ENCODE results near the gene SPEN. TPM values are rescaled to one million over a fixed set of nuclear protein-coding genes. Genes with fewer than 3 reads are reported as not detected.

SPEN gene
- total and polyA plus RNA-seq, 9 of the 15 experiments (the other 6 are each of a cell fraction or from before 2014, with no cell fraction given) = 5.7 to 87.5 (median 27.2) TPM

GRCh38 chr1:15816674-15817073, 30.8 kb upstream of the SPEN start:
- H3K4me2 ChIP-seq (ENCODE audit: insufficient read depth, low read length) = no peak overlapping the region
- H3K9me3 ChIP-seq (replicated peaks; ENCODE audit: control insufficient read depth, insufficient read depth, low read depth, low read length) = no peaks in the 10 kb centered on the region
- H3K36me3 ChIP-seq (ENCODE audit: control insufficient read depth, insufficient read depth, low read length) = no peaks in the 10 kb centered on the region
- H3K9me1 ChIP-seq (ENCODE audit: control insufficient read depth, insufficient read depth, low read length) = no peaks in the 10 kb centered on the region
- no peak for ATAC-seq
- H4K20me1 ChIP-seq (replicated peaks; ENCODE audit: control insufficient read depth, insufficient read depth, low read length) = no peaks in the 10 kb centered on the region
- no peaks in the 10 kb centered on the region for H3K27me3 ChIP-seq (ENCODE audit: control insufficient read depth in 2 of 2, insufficient read depth in 2 of 2, low read length in 2 of 2)
- WGBS (ENCODE audit: insufficient coverage, low coverage, missing lambda C conversion rate) = 44% methylated on average over 5 of the region's 5 CpGs
- no peak for DNase-seq (ENCODE audit: extremely low read depth in 1 of 4, low spot score in 3 of 4)
- ChIA-PET POLR2A (interaction anchor here (1.2 to 6.0 kb wide), 5 partner anchors 10 to 33 kb away, joined by 3 to 61 read pairs (median 6); no protein-coding TSS in a partner anchor), CTCF (ENCODE audit: low intra/inter-chr PET ratio) (no interaction called here)
- no peaks in the 10 kb centered on the region; a peak in 3 of 5 replicates for H3K4me1 ChIP-seq (replicated peaks in 1 of 2; ENCODE audit: control insufficient read depth in 2 of 2, insufficient read depth in 2 of 2, low read length in 2 of 2)
- in situ Hi-C loops (cut with MboI) = no loop called here
- intact Hi-C loops (cut with micrococcal nuclease) = no loop called here
- BruUV-seq (replicated peaks) = no TSS peak
- H2AFZ ChIP-seq (ENCODE audit: low read depth, low read length) = no peak overlapping the region
- no peak overlapping the region for H3K27ac ChIP-seq (ENCODE audit: extremely low read depth, low read depth, low read length)
- H3K4me3 ChIP-seq = no peak overlapping the region
- no peak overlapping the region for H3K9ac ChIP-seq (ENCODE audit: insufficient read depth in 1 of 2, low read depth in 2 of 2, low read length in 2 of 2)
- no peak for FAIRE-seq
- no peaks in the 10 kb centered on the region for H3K79me2 ChIP-seq (ENCODE audit: control insufficient read depth, insufficient read depth, low read length)
- TF ChIP-seq MAFF (IDR thresholded peaks at IDR 0.05; ENCODE audit: low read length) (peak; percentile 32; the same call in 1 of the 2 replicates), ETS2 (tag; IDR thresholded peaks at IDR 0.05; ENCODE audit: borderline replicate concordance, poor library complexity, severe bottlenecking) (no peak), BRD9 (IDR thresholded peaks at IDR 0.05; ENCODE audit: low read depth, partially characterized antibody) (no peak), NKRF (IDR thresholded peaks at IDR 0.05; ENCODE audit: borderline replicate concordance) (no peak), POLR2A (conservative IDR thresholded peaks at IDR 0.05) (no peak), SMAD4 (CRISPR knock-in tag; conservative IDR thresholded peaks at IDR 0.05) (peak; percentile 67), ZNF507 (tag; conservative IDR thresholded peaks at IDR 0.05) (no peak), NBN (IDR thresholded peaks at IDR 0.05; ENCODE audit: low read depth) (no peak), MYNN (IDR thresholded peaks at IDR 0.05) (no peak), MYNN (CRISPR knock-in tag; IDR thresholded peaks at IDR 0.05) (no peak), RBM14 (IDR thresholded peaks at IDR 0.05; ENCODE audit: borderline replicate concordance, insufficient read depth, low read depth, low read length) (no peak), HNRNPK (IDR thresholded peaks at IDR 0.05; ENCODE audit: low read depth, low read length, poor library complexity, severe bottlenecking) (no peak), C11orf30 (IDR thresholded peaks at IDR 0.05; ENCODE audit: low read depth) (peak; percentile 75), NFE2 (IDR thresholded peaks at IDR 0.05; ENCODE audit: low read depth) (peak; percentile 58; the same call in 1 of the 2 replicates), E2F8 (IDR thresholded peaks at IDR 0.05; ENCODE audit: low read depth, partially characterized antibody) (no peak), ZNF311 (CRISPR knock-in tag; IDR thresholded peaks at IDR 0.05) (no peak), ZBTB17 (CRISPR knock-in tag; IDR thresholded peaks at IDR 0.05) (no peak), ZNF253 (CRISPR knock-in tag; conservative IDR thresholded peaks at IDR 0.05) (no peak)
- TF ChIP-seq, protein P1, sequence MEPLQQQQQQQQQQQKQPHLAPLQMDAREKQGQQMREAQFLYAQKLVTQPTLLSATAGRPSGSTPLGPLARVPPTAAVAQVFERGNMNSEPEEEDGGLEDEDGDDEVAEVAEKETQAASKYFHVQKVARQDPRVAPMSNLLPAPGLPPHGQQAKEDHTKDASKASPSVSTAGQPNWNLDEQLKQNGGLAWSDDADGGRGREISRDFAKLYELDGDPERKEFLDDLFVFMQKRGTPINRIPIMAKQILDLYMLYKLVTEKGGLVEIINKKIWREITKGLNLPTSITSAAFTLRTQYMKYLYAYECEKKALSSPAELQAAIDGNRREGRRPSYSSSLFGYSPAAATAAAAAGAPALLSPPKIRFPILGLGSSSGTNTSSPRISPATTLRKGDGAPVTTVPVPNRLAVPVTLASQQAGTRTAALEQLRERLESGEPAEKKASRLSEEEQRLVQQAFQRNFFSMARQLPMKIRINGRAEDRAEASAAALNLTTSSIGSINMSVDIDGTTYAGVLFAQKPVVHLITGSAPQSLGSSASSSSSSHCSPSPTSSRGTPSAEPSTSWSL (CRISPR knock-in tag; IDR thresholded peaks at IDR 0.05; ENCODE audit: borderline replicate concordance) = no peak

All from K562 (cell line).